Ramos (cell line): ENCODE measurements around the gene HRH2.
"Not testable (repeated sequence)": the region's sequence is repeated elsewhere in the genome, so short reads cannot be mapped to it uniquely, and the experiment has no call there.

Source experiments
- in situ Hi-C: fragments of 300-500 bp; cut with MboI; formaldehyde crosslinking; loops from one replicate; pipeline ENCODE4 v1.14.3; 2022; ENCODE audit warnings: low sequenced_read_pairs; ENCODE audit not compliant: unreplicated experiment

HRH2 gene

GRCh38 chr5:175749591-175749990, 91.7 kb downstream of the HRH2 start:
- in situ Hi-C loops = loop anchor here (25.0 kb wide), 3 partner anchors 663 to 1363 kb away; partner anchors contain the start of gene CLTB

DNA sequence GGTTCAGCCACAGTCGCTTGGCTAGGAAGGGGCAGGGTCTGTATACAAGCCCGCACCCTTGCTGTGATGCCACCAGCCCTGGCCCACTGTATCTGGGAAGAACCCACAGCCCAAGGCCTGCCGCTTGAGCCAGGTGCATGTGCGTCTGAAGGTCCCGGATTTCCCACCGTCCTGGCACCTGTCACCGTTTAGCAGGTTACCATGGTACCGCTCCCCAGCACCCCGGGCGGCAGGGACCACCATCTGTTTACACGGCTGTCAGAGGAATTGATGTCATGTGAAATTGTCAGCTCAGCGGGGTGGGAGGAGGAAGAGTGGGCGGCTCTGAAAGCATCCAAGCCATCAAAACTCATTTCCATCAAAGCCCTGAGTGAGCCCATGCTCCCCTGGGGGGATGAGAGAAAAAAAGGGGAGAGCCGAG, 92.7 kb downstream of the HRH2 start:
- in situ Hi-C loops = no loop called here

DNA sequence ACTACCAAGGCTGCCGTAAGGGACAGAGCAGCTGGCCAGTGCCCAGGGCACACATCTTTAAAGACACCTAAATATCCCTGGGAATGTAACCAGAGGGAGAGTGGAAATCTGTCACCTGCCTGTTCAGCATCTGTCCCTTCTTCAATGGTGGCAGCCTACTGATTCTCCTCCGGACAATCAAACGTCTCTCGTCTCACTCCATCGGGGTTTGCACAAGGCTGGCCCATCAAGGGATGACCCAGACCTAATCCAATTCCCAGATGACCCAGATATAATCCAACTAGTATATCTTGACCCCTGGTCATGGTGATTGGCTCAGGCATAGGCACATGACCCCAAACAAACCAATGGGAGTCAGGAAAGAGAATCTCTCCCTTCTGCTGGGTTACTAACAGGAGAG, 93.5 kb downstream of the HRH2 start:
- in situ Hi-C loops = no loop called here

GRCh38 chr5:175752826-175753535, 95.1 kb downstream of the HRH2 start:
- in situ Hi-C loops = no loop called here

DNA sequence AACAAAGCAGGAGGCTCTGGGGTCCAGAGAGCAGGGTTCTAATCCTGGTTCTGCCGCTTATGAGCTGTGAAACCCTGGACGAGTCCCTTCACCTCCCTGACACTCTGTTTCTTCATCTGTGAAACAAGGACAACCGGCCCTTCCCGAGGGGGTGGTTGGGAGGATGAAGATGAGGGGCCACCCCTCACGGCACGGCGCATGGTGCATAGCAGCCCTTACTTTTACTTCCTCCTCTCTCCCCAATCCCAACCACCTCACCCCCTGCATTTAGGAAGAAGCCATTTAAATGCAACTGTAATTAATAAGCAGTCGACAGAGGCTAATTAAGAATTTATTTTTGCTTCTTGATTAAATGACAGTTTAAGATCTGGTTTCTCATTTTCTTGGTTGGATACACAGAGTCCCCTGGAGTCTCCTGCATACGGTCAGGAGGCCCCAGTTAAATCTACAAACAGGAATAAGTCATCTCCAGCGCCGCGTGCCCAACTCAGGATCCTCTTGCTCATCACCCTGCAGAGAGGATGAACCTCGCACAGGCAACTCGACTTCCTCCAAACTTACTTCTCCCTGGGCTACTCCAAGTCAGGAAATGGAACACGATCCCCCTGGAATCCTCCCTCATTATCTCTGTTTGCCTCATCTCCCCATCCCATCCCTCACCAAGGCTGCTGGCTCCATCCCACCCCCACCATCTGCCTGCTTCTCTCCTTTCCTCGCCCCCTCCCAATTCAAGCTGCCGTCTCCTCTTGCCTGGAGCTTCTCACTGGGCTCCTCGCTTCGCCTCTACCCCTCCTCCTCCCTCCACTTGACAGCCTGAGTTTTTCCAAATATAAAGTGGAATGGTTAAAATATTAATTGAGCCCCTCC, 95.9 kb downstream of the HRH2 start:
- in situ Hi-C loops = no loop called here

- in situ Hi-C loops = not testable (repeated sequence)
Measured at GRCh38 chr5:175759991-175760390, 102.1 kb downstream of the HRH2 start.
